HepG2 (cell line): ENCODE measurements around the gene AGBL1. TPM values are rescaled to one million over a fixed set of nuclear protein-coding genes. Genes with fewer than 3 reads are reported as not detected.

Source experiments
- ATAC-seq: fragments of 200-7000 bp; cut with Tn5 transposase; 3 replicates; pipeline ENCODE4 v1.9.1; 2020; ENCODE audit warnings: mild to moderate bottlenecking, moderate library complexity
- BruUV-seq: library from RNA; stranded (reverse); fragments of 400-500 nt; replicated peaks from 2 replicates; lab custom pipeline; 2021; lab: Mats Ljungman, UMichigan
- CTCF ChIA-PET: fragments of 300-600 bp; formaldehyde crosslinking; extraction: SDS; loops from one replicate; lab custom pipeline; 2021; ENCODE audit warnings: low total read pairs, inconsistent platforms, low intra/inter-chr PET ratio; lab: Yijun Ruan, JAX
- POLR2A ChIA-PET: fragments of 350-600 bp; sonication (Branson Sonifier 250); formaldehyde crosslinking; loops from one replicate; lab custom pipeline; 2020; ENCODE audit warnings: antibody characterized with exemption, inconsistent platforms; lab: Yijun Ruan, JAX
- DNase-seq: peaks from one replicate; pipeline ENCODE4 v3.0.0-alpha.2; 2015; ENCODE audit warnings: low spot score
- FAIRE-seq: peaks from 3 replicates; lab custom pipeline; 2011; peaks lifted over from hg19 to GRCh38; lab: Jason Lieb, UNC
- H2AFZ ChIP-seq: one replicate; pipeline ENCODE4 v1.6.1; 2011; ENCODE audit warnings: low read length, inconsistent platforms
- H3K27ac ChIP-seq: fragments of 300-600 bp; 3 replicates; pipeline ENCODE4 v1.8.0; 2011; ENCODE audit warnings: mixed run types, mild to moderate bottlenecking, mixed read lengths, low read length, inconsistent platforms; ENCODE audit not compliant: insufficient read depth; ENCODE audit errors: extremely low read length
- H3K27me3 ChIP-seq, 2 experiments: fragments of 200-600 bp in 1 of 2; 2 replicates in 1 of 2; 3 replicates in 1 of 2; pipeline versions ENCODE4 v1.6.0 to v1.8.0; 2011; ENCODE audit warnings: low read length in 2 of 2, mild to moderate bottlenecking in 2 of 2, moderate library complexity in 2 of 2, inconsistent platforms in 1 of 2; ENCODE audit not compliant: insufficient read depth in 2 of 2, control insufficient read depth in 1 of 2
- H3K36me3 ChIP-seq, 2 experiments: fragments of 200-600 bp in 1 of 2; replicated peaks in 1 of 2; 2 replicates in 1 of 2; 3 replicates in 1 of 2; pipeline versions ENCODE4 v1.5.1 to v1.8.0; 2011; ENCODE audit warnings: low read length in 2 of 2, inconsistent platforms in 1 of 2; ENCODE audit not compliant: insufficient read depth in 2 of 2, control insufficient read depth in 1 of 2
- H3K4me1 ChIP-seq: 2 replicates; pipeline ENCODE4 v1.5.1; 2012; ENCODE audit warnings: low read length, inconsistent platforms; ENCODE audit not compliant: insufficient read depth
- H3K4me2 ChIP-seq: 2 replicates; pipeline ENCODE4 v1.6.0; 2011; ENCODE audit warnings: low read depth, low read length, inconsistent platforms
- H3K4me3 ChIP-seq, 3 experiments: fragments of 200-600 bp in 1 of 3; sonication (generic), shearing (Covaris generic) in 1 of 3; replicated peaks in 1 of 3; 2 replicates each; pipeline ENCODE4 v1.5.1; 2011 to 2016; ENCODE audit warnings: low read length in 3 of 3, inconsistent platforms in 2 of 3, low read depth in 2 of 3, mild to moderate bottlenecking in 2 of 3, control low read depth in 1 of 3, mixed read lengths in 1 of 3; ENCODE audit not compliant: insufficient read depth in 1 of 3
- H3K79me2 ChIP-seq: one replicate; pipeline ENCODE4 v1.6.1; 2011; ENCODE audit warnings: low read length, inconsistent platforms; ENCODE audit not compliant: insufficient read depth
- H3K9ac ChIP-seq: 2 replicates; pipeline ENCODE4 v1.6.0; 2011; ENCODE audit warnings: mild to moderate bottlenecking, low read depth, low read length, inconsistent platforms; ENCODE audit not compliant: insufficient read depth
- H3K9me3 ChIP-seq: 2 replicates; pipeline ENCODE4 v1.5.1; 2012; ENCODE audit warnings: mild to moderate bottlenecking, low read length
- H4K20me1 ChIP-seq: 2 replicates; pipeline ENCODE4 v1.6.0; 2011; ENCODE audit warnings: inconsistent platforms, mild to moderate bottlenecking, low read length, moderate library complexity; ENCODE audit not compliant: insufficient read depth
- CBFB ChIP-seq: sonication (generic); formaldehyde crosslinking; IDR thresholded peaks from 2 replicates; pipeline ENCODE4 v1.4.0; 2020; ENCODE audit warnings: missing genetic modification reagents
- GATAD1 ChIP-seq: IDR thresholded peaks from 2 replicates; pipeline ENCODE4 v1.6.1; 2016; ENCODE audit warnings: missing genetic modification reagents, missing compliant biosample characterization
- HOXA3 ChIP-seq: sonication (generic); formaldehyde crosslinking; IDR thresholded peaks from 2 replicates; pipeline ENCODE4 v1.5.0; 2020; ENCODE audit warnings: missing genetic modification reagents
- REST ChIP-seq, 2 experiments: IDR thresholded peaks; 2 replicates each; pipeline ENCODE4 v1.6.1; 2011 to 2012; ENCODE audit warnings: low read length in 2 of 2, borderline replicate concordance in 1 of 2, low read depth in 1 of 2, mild to moderate bottlenecking in 1 of 2, moderate library complexity in 1 of 2
- REXO4 ChIP-seq: sonication (generic); formaldehyde crosslinking; IDR thresholded peaks from 2 replicates; pipeline ENCODE4 v1.8.0; 2022; ENCODE audit warnings: missing genetic modification reagents, mild to moderate bottlenecking, borderline replicate concordance
- TSC22D2 ChIP-seq: sonication (generic); formaldehyde crosslinking; IDR thresholded peaks from 2 replicates; pipeline ENCODE4 v1.5.1; 2020; ENCODE audit warnings: missing genetic modification reagents, mild to moderate bottlenecking, borderline replicate concordance
- ZBTB20 ChIP-seq: sonication (generic); formaldehyde crosslinking; IDR thresholded peaks from 2 replicates; pipeline ENCODE4 v1.8.1; 2023; ENCODE audit warnings: missing genetic modification reagents, low read depth, mild to moderate bottlenecking, borderline replicate concordance
- ZBTB44 ChIP-seq: sonication (generic); formaldehyde crosslinking; IDR thresholded peaks from 2 replicates; pipeline ENCODE4 v1.4.0; 2020; ENCODE audit warnings: missing genetic modification reagents
- ZFP62 ChIP-seq: sonication (generic); formaldehyde crosslinking; IDR thresholded peaks from 2 replicates; pipeline ENCODE4 v1.4.0; 2020; ENCODE audit warnings: missing genetic modification reagents
- ZMYM4 ChIP-seq: sonication (generic); formaldehyde crosslinking; IDR thresholded peaks from 2 replicates; pipeline ENCODE4 v1.8.1; 2023; ENCODE audit warnings: mild to moderate bottlenecking, missing genetic modification reagents
- ZNF101 ChIP-seq: sonication (generic); formaldehyde crosslinking; IDR thresholded peaks from 2 replicates; pipeline ENCODE4 v1.4.0; 2020; ENCODE audit warnings: mild to moderate bottlenecking, low read depth, missing genetic modification reagents, borderline replicate concordance
- ZNF225 ChIP-seq: sonication (generic); formaldehyde crosslinking; IDR thresholded peaks from 2 replicates; pipeline ENCODE4 v1.4.0; 2020; ENCODE audit warnings: mild to moderate bottlenecking, missing genetic modification reagents
- WGBS: methylation state at CpG from one replicate; pipeline ENCODE4 v1.1.6; 2017; ENCODE audit warnings: low lambda C conversion rate; 5-methylcytosine and 5-hydroxymethylcytosine counted together
- in situ Hi-C: cut with HindIII; loops from 2 replicates; pipeline ENCODE4 v1.10.0; 2017; ENCODE audit warnings: low pct_unique_long_range_greater_than_20kb; ENCODE audit not compliant: extremely low pct_ligation_motif_present
- intact Hi-C: fragments of 100-400 bp; cut with micrococcal nuclease; formaldehyde crosslinking; loops from one replicate; pipeline ENCODE4 v1.10.0; 2022; ENCODE audit not compliant: unreplicated experiment
- polyA plus RNA-seq, 8 experiments: library from polyadenylated mRNA; depleted of rRNA in 3 of 8; stranded (reverse) in 7 of 8; unstranded in 1 of 8; fragments of >200 nt; fragmentation: Illumina TruSeq in 4 of 8; extraction: Trizol in 4 of 8; gene quantifications; 2 replicates each; pipeline versions ENCODE4 v1.2.1 to v1.2.3, GENCODE V29; 2011 to 2016; ENCODE audit warnings: low read depth in 4 of 8, missing spikeins in 1 of 8, mixed read lengths in 1 of 8; ENCODE audit not compliant: insufficient read depth in 1 of 8
- total RNA-seq, 5 experiments: library from RNA; depleted of rRNA; stranded (reverse); fragments of >200 nt; fragmentation: Illumina TruSeq; extraction: Trizol; gene quantifications; 2 replicates each; pipeline ENCODE4 v1.2.3, GENCODE V29; 2016; ENCODE audit warnings: low read depth in 1 of 5
- TF ChIP-seq, protein P1 (sequence below): sonication (generic); formaldehyde crosslinking; IDR thresholded peaks from 2 replicates; pipeline ENCODE4 v1.4.0; 2020; ENCODE audit warnings: missing genetic modification reagents

Gene AGBL1
- total and polyA plus RNA-seq, 2 of the 13 experiments (the other 11 are each of a cell fraction or from before 2014, with no cell fraction given) = 0.01 TPM; not detected in 1

DNA sequence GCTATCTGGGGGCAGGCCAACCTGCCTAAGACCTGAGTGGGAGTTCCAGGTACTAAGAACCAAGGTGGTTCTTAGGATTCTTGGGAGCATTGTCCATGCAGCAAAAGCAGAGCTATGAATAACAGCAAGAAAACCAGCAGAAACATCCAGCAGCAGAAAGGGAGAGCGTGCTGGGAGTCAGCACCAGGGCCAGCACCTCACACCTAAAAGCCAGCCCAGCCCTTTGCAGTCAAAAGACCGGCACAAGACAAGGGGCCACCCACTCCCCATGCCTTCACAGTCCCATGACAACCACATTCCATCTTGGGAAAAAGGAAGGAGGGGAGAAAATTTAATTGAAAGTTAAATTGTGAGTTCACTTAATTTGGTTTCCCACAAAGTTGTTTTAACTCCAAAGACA lies 364.9 kb downstream of the AGBL1 start:
- Histone ChIP-seq H3K27ac (no peak overlapping the region), H3K36me3 (no peaks in the 10 kb centered on the region), H3K4me2 (no peak overlapping the region), H3K27me3 (no peaks in the 10 kb centered on the region), H3K79me2 (no peaks in the 10 kb centered on the region), H3K9me3 (peaks cover 48% of the 10 kb centered on the region), H3K9ac (no peak overlapping the region), H2AFZ (no peak overlapping the region), H3K4me3 (no peak overlapping the region), H4K20me1 (no peaks in the 10 kb centered on the region), H3K4me1 (no peaks in the 10 kb centered on the region)
- ChIA-PET CTCF (no interaction called here), POLR2A (no interaction called here)
- in situ Hi-C loops = no loop called here
- WGBS = 0% methylated on average over 2 of the region's 2 CpGs
- FAIRE-seq = no peak
- ATAC-seq = no peak
- intact Hi-C loops = no loop called here
- DNase-seq = no peak
- no TSS peak for BruUV-seq
- TF ChIP-seq ZNF101 = no peak
- peak in 1 of 2 experiments; percentile 39; a peak in 2 of 4 replicates for TF ChIP-seq REST (IDR thresholded peaks at IDR 0.05; ENCODE audit: borderline replicate concordance in 1 of 2, low read depth in 1 of 2, low read length in 2 of 2)

DNA sequence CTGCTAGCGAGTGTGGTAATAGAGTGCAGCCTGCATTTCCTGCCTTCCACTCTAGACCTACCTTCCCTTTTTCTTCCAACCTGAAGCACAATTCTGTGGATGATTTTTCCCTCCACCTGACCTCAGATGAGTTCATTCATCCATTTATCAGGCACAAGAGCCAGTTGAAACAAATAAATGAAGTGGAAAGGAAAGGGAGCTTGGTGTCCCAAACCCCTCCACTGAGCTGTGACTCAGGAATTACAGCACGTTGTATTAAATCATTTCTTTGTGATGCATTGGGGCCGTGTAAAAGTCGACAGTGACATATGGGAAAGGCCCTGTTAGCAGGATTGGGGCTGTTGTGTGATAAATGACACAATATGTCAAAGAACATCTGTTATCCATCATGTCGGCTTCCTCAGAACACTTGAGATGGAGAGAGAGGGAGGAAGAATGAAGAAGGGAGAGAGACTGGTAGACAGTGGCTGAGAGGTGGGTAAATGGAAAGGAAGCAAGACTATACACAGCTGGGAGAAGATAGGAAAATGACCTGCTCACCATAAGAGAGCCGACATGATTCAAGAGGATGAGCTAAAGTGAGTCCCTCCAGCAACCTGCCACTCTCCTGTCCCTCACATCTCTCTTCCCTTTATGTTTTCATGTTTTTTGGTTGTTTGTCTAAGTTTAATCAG lies 366.0 kb downstream of the AGBL1 start:
- H3K27ac ChIP-seq = no peak overlapping the region
- DNase-seq = no peak
- ChIA-PET CTCF (no interaction called here), POLR2A (no interaction called here)
- no peaks in the 10 kb centered on the region for H3K36me3 ChIP-seq
- no peak for ATAC-seq
- H3K27me3 ChIP-seq = no peaks in the 10 kb centered on the region
- H4K20me1 ChIP-seq = no peaks in the 10 kb centered on the region
- WGBS = 2% methylated on average over 6 of the region's 6 CpGs
- in situ Hi-C loops = no loop called here
- TF ChIP-seq TSC22D2 (CRISPR knock-in tag) = no peak
- TF ChIP-seq, protein P1, sequence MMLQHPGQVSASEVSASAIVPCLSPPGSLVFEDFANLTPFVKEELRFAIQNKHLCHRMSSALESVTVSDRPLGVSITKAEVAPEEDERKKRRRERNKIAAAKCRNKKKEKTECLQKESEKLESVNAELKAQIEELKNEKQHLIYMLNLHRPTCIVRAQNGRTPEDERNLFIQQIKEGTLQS = no peak
- TF ChIP-seq REXO4 (CRISPR knock-in tag) = no peak
- no peak for TF ChIP-seq ZFP62 (CRISPR knock-in tag)
- no peak for TF ChIP-seq ZMYM4 (CRISPR knock-in tag)
- TF ChIP-seq ZBTB20 = no peak
- no peak for TF ChIP-seq ZBTB44 (CRISPR knock-in tag)
- TF ChIP-seq ZNF225 = no peak
- TF ChIP-seq CBFB (CRISPR knock-in tag) = no peak
- no peak for TF ChIP-seq GATAD1 (CRISPR knock-in tag)
- no peak for TF ChIP-seq HOXA3
- TF ChIP-seq, all 625 proteins: peak for 0
- Histone ChIP-seq H3K9ac (no peak overlapping the region), H3K4me3 (no peak overlapping the region), H3K4me1 (no peaks in the 10 kb centered on the region), H3K4me2 (no peak overlapping the region), H3K9me3 (peaks cover 51% of the 10 kb centered on the region), H2AFZ (no peak overlapping the region), H3K79me2 (no peaks in the 10 kb centered on the region)
- no TSS peak for BruUV-seq
- no peak for FAIRE-seq
- intact Hi-C loops = no loop called here
